HepG2 (cell line): Measurements from ENCODE around the gene LILRB5. TPM values are rescaled to one million over a fixed set of nuclear protein-coding genes. Genes with fewer than 3 reads are reported as not detected.

ENCODE experiments used
- CCDC6 ChIP-seq: sonication (generic); formaldehyde crosslinking; IDR thresholded peaks from 2 replicates; pipeline ENCODE4 v1.8.1; 2022; ENCODE audit warnings: mild to moderate bottlenecking, missing genetic modification reagents, moderate library complexity
- EZH2 ChIP-seq: conservative IDR thresholded peaks from 2 replicates; pipeline ENCODE4 v1.6.1; 2012; ENCODE audit warnings: mild to moderate bottlenecking, low read depth, low read length, moderate library complexity
- HMG20B ChIP-seq: conservative IDR thresholded peaks from 2 replicates; pipeline ENCODE4 v1.6.1; 2016; ENCODE audit warnings: missing genetic modification reagents, missing compliant biosample characterization
- HNRNPLL ChIP-seq: fragments of 200-400 bp; formaldehyde crosslinking; IDR thresholded peaks from 2 replicates; pipeline ENCODE4 v1.6.1; 2017; ENCODE audit warnings: mild to moderate bottlenecking, low read depth, low read length; ENCODE audit not compliant: poor library complexity, severe bottlenecking
- IRF2 ChIP-seq: IDR thresholded peaks from 2 replicates; pipeline ENCODE4 v1.6.1; 2018; ENCODE audit warnings: missing genetic modification reagents, missing compliant biosample characterization
- MAFK ChIP-seq, 2 experiments: IDR thresholded peaks in 1 of 2; conservative IDR thresholded peaks in 1 of 2; 2 replicates each; pipeline ENCODE4 v1.6.1; 2011; ENCODE audit warnings: improper control_type of control experiment in 2 of 2, low read length in 2 of 2
- MYNN ChIP-seq: sonication (generic); formaldehyde crosslinking; IDR thresholded peaks from 2 replicates; pipeline ENCODE4 v1.4.0; 2020; ENCODE audit warnings: mild to moderate bottlenecking, low read depth, missing genetic modification reagents
- SRSF4 ChIP-seq: fragments of 200-400 bp; formaldehyde crosslinking; IDR thresholded peaks from one replicate; pipeline ENCODE4 v1.6.1; 2018; ENCODE audit warnings: mild to moderate bottlenecking, low read depth, low read length, moderate library complexity; ENCODE audit not compliant: poor library complexity, severe bottlenecking
- ZNF460 ChIP-seq: sonication (generic); formaldehyde crosslinking; IDR thresholded peaks from 2 replicates; pipeline ENCODE4 v1.5.1; 2020; ENCODE audit warnings: missing genetic modification reagents, mild to moderate bottlenecking, borderline replicate concordance
- ZNF703 ChIP-seq: sonication (generic); formaldehyde crosslinking; IDR thresholded peaks from 2 replicates; pipeline ENCODE4 v1.5.1; 2020; ENCODE audit warnings: missing genetic modification reagents, mild to moderate bottlenecking, moderate library complexity, borderline replicate concordance
- ZNF724P ChIP-seq: sonication (generic); formaldehyde crosslinking; IDR thresholded peaks from 2 replicates; pipeline ENCODE4 v1.8.0; 2022; ENCODE audit warnings: missing genetic modification reagents, borderline replicate concordance
- polyA plus RNA-seq, 8 experiments: library from polyadenylated mRNA; depleted of rRNA in 3 of 8; stranded (reverse) in 7 of 8; unstranded in 1 of 8; fragments of >200 nt; fragmentation: Illumina TruSeq in 4 of 8; extraction: Trizol in 4 of 8; gene quantifications; 2 replicates each; pipeline versions ENCODE4 v1.2.1 to v1.2.3, GENCODE V29; 2011 to 2016; ENCODE audit warnings: low read depth in 4 of 8, missing spikeins in 1 of 8, mixed read lengths in 1 of 8; ENCODE audit not compliant: insufficient read depth in 1 of 8
- total RNA-seq, 5 experiments: library from RNA; depleted of rRNA; stranded (reverse); fragments of >200 nt; fragmentation: Illumina TruSeq; extraction: Trizol; gene quantifications; 2 replicates each; pipeline ENCODE4 v1.2.3, GENCODE V29; 2016; ENCODE audit warnings: low read depth in 1 of 5
- TF ChIP-seq, protein P1 (sequence below): sonication (generic); formaldehyde crosslinking; conservative IDR thresholded peaks from 2 replicates; pipeline ENCODE4 v1.8.1; 2023; ENCODE audit warnings: missing genetic modification reagents
- TF ChIP-seq, protein P2 (sequence below): sonication (generic); formaldehyde crosslinking; IDR thresholded peaks from 2 replicates; pipeline ENCODE4 v1.4.0; 2020; ENCODE audit warnings: missing genetic modification reagents
- TF ChIP-seq, protein P3 (sequence below): sonication (generic); formaldehyde crosslinking; conservative IDR thresholded peaks from 2 replicates; pipeline ENCODE4 v1.5.0; 2020; ENCODE audit warnings: missing genetic modification reagents
- TF ChIP-seq, protein P4 (sequence below): sonication (generic); formaldehyde crosslinking; IDR thresholded peaks from 2 replicates; pipeline ENCODE4 v1.8.1; 2023; ENCODE audit warnings: mild to moderate bottlenecking, inconsistent platforms, moderate library complexity, missing genetic modification reagents, borderline replicate concordance
- TF ChIP-seq, protein P5 (sequence below): sonication (generic); formaldehyde crosslinking; IDR thresholded peaks from 2 replicates; pipeline ENCODE4 v1.5.0; 2020; ENCODE audit warnings: mild to moderate bottlenecking, missing genetic modification reagents

The LILRB5 gene
- total and polyA plus RNA-seq, 2 of the 13 experiments (the other 11 are each of a cell fraction or from before 2014, with no cell fraction given), result not detected

DNA sequence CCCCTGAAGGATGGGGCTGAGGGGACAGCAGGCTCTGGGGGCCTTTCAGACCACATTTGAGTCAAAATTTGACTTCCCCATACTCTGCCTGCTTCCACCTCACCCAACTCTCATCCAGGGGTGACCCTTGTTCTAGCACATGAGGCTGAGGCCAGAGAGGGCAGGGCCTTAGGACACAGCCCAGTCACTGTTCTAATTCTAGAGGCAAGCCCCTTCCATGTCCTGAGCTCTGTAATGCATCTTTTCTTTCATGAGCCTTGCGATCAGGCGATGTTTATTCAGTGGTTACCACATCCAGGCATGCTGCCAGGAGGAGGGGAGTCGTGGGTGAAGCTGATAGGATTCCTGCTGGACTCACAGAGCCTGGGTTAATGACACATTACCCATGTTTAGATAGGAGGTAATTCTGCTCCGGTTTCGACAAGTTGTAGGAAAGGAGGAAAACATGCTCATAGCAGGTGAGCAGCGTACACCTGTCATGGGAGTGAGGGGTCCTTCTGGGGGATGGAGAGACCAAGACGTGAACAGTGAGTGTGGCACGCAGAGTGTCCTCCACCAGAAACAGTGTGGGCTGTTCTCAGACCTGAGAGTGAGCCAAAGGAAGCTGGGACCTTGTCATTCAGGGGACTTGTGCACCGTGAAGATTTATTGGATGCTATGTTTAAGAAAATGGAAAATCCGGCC is 47.1 kb downstream of the LILRB5 start (continued):
- no peak for TF ChIP-seq ZNF460 (CRISPR knock-in tag)
- TF ChIP-seq, protein P1, sequence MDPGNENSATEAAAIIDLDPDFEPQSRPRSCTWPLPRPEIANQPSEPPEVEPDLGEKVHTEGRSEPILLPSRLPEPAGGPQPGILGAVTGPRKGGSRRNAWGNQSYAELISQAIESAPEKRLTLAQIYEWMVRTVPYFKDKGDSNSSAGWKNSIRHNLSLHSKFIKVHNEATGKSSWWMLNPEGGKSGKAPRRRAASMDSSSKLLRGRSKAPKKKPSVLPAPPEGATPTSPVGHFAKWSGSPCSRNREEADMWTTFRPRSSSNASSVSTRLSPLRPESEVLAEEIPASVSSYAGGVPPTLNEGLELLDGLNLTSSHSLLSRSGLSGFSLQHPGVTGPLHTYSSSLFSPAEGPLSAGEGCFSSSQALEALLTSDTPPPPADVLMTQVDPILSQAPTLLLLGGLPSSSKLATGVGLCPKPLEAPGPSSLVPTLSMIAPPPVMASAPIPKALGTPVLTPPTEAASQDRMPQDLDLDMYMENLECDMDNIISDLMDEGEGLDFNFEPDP (CRISPR knock-in tag), result no peak
- TF ChIP-seq, protein P2, sequence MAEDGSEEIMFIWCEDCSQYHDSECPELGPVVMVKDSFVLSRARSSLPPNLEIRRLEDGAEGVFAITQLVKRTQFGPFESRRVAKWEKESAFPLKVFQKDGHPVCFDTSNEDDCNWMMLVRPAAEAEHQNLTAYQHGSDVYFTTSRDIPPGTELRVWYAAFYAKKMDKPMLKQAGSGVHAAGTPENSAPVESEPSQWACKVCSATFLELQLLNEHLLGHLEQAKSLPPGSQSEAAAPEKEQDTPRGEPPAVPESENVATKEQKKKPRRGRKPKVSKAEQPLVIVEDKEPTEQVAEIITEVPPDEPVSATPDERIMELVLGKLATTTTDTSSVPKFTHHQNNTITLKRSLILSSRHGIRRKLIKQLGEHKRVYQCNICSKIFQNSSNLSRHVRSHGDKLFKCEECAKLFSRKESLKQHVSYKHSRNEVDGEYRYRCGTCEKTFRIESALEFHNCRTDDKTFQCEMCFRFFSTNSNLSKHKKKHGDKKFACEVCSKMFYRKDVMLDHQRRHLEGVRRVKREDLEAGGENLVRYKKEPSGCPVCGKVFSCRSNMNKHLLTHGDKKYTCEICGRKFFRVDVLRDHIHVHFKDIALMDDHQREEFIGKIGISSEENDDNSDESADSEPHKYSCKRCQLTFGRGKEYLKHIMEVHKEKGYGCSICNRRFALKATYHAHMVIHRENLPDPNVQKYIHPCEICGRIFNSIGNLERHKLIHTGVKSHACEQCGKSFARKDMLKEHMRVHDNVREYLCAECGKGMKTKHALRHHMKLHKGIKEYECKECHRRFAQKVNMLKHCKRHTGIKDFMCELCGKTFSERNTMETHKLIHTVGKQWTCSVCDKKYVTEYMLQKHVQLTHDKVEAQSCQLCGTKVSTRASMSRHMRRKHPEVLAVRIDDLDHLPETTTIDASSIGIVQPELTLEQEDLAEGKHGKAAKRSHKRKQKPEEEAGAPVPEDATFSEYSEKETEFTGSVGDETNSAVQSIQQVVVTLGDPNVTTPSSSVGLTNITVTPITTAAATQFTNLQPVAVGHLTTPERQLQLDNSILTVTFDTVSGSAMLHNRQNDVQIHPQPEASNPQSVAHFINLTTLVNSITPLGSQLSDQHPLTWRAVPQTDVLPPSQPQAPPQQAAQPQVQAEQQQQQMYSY (CRISPR knock-in tag), result no peak
- TF ChIP-seq, protein P3, sequence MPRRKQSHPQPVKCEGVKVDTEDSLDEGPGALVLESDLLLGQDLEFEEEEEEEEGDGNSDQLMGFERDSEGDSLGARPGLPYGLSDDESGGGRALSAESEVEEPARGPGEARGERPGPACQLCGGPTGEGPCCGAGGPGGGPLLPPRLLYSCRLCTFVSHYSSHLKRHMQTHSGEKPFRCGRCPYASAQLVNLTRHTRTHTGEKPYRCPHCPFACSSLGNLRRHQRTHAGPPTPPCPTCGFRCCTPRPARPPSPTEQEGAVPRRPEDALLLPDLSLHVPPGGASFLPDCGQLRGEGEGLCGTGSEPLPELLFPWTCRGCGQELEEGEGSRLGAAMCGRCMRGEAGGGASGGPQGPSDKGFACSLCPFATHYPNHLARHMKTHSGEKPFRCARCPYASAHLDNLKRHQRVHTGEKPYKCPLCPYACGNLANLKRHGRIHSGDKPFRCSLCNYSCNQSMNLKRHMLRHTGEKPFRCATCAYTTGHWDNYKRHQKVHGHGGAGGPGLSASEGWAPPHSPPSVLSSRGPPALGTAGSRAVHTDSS (CRISPR knock-in tag), result no peak
- TF ChIP-seq HMG20B, result peak; percentile 73; the same call in 1 of the 2 replicates
- 0 out of 2 replicates have a peak, but pooled peaks have one; percentile 34 for TF ChIP-seq ZNF724P (CRISPR knock-in tag)
- TF ChIP-seq HNRNPLL, result no peak
- no peak for TF ChIP-seq EZH2
- TF ChIP-seq ZNF703 (CRISPR knock-in tag), result no peak
- TF ChIP-seq CCDC6 (CRISPR knock-in tag), result no peak; the same call in 1 of the 2 replicates
- no peak for TF ChIP-seq MAFK (conservative IDR thresholded peaks at IDR 0.05 in 1 of 2, IDR thresholded peaks at IDR 0.05 in 1 of 2; ENCODE audit: low read length in 2 of 2)
- TF ChIP-seq, protein P4, sequence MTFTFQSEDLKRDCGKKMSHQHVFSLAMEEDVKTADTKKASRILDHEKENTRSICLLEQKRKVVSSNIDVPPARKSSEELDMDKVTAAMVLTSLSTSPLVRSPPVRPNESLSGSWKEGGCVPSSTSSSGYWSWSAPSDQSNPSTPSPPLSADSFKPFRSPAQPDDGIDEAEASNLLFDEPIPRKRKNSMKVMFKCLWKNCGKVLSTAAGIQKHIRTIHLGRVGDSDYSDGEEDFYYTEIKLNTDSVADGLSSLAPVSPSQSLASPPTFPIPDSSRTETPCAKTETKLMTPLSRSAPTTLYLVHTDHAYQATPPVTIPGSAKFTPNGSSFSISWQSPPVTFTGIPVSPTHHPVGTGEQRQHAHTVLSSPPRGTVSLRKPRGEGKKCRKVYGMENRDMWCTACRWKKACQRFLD (CRISPR knock-in tag), result no peak
- no peak for TF ChIP-seq SRSF4
- TF ChIP-seq, protein P5, sequence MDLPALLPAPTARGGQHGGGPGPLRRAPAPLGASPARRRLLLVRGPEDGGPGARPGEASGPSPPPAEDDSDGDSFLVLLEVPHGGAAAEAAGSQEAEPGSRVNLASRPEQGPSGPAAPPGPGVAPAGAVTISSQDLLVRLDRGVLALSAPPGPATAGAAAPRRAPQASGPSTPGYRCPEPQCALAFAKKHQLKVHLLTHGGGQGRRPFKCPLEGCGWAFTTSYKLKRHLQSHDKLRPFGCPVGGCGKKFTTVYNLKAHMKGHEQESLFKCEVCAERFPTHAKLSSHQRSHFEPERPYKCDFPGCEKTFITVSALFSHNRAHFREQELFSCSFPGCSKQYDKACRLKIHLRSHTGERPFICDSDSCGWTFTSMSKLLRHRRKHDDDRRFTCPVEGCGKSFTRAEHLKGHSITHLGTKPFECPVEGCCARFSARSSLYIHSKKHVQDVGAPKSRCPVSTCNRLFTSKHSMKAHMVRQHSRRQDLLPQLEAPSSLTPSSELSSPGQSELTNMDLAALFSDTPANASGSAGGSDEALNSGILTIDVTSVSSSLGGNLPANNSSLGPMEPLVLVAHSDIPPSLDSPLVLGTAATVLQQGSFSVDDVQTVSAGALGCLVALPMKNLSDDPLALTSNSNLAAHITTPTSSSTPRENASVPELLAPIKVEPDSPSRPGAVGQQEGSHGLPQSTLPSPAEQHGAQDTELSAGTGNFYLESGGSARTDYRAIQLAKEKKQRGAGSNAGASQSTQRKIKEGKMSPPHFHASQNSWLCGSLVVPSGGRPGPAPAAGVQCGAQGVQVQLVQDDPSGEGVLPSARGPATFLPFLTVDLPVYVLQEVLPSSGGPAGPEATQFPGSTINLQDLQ (CRISPR knock-in tag), result no peak
- TF ChIP-seq MYNN (CRISPR knock-in tag), result no peak
- TF ChIP-seq IRF2 (CRISPR knock-in tag), result peak; percentile 67
